ENCODE data around the gene EZH2.

DNA sequence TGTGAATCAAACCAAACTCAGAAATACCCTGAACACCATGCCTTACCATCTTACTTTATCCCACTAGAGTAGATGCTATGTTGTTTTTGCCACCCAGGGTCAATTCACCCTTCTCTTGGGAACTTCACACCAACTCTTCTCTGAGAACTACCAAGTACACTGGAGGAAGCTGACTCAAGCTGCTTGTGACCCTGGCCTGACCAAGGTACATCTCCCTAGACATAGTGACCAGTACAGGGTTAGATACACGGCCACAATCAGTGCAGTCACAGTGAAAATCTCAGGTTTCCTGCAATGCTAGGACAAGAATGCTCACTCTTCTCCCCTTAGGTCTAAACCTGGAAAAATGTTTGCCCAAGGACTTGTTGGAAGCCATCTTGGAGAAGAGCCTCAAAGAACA, 31.8 kb downstream of the EZH2 start:
- no peak for TF ChIP-seq CTCF (conservative IDR thresholded peaks at IDR 0.05 in 1 of 2, IDR thresholded peaks at IDR 0.05 in 1 of 2; ENCODE audit: extremely low read depth in 1 of 2, insufficient read depth in 1 of 2, low read depth in 1 of 2, low read length in 2 of 2)
- no peak for TF ChIP-seq EZH2 (IDR thresholded peaks at IDR 0.05; ENCODE audit: borderline replicate concordance, low read length)

Measured in mammary epithelial cell (primary cell).